Bronchial epithelial cell (primary cell): ENCODE results near the gene CXXC5. TPM values are rescaled to one million over a fixed set of nuclear protein-coding genes. Genes with fewer than 3 reads are reported as not detected.

Source experiments
- DNase-seq: peaks from one replicate; pipeline ENCODE4 v3.0.0-alpha.2; 2010; ENCODE audit warnings: low read depth
- FAIRE-seq: peaks from 2 replicates; lab custom pipeline; 2011; peaks lifted over from hg19 to GRCh38; lab: Jason Lieb, UNC
- H3K27me3 ChIP-seq: 2 replicates; pipeline ENCODE4 v1.5.1; 2011; ENCODE audit warnings: low read length; ENCODE audit not compliant: control insufficient read depth, insufficient read depth
- H3K36me3 ChIP-seq: 2 replicates; pipeline ENCODE4 v1.5.1; 2011; ENCODE audit warnings: low read length; ENCODE audit not compliant: control insufficient read depth, insufficient read depth
- H3K4me3 ChIP-seq: 2 replicates; pipeline ENCODE4 v1.5.1; 2011; ENCODE audit warnings: mild to moderate bottlenecking, low read depth, low read length, control low read depth
- total RNA-seq: library from RNA; depleted of rRNA; stranded (reverse); fragments of >200 nt; gene quantifications from 2 replicates; pipeline ENCODE4 v1.2.1, GENCODE V29; 2014
- TF ChIP-seq, protein P1 (sequence below): IDR thresholded peaks from 2 replicates; pipeline ENCODE4 v1.5.1; 2011; ENCODE audit warnings: mild to moderate bottlenecking, moderate library complexity, low read length, control low read depth, inconsistent platforms; ENCODE audit not compliant: insufficient read depth, severe bottlenecking

Gene CXXC5
- total RNA-seq, 1 donor from 2014 or later: 6.1 TPM

GRCh38 chr5:139634028-139634325 lies 14.2 kb upstream of the CXXC5 start:
- FAIRE-seq: no peak
- H3K27me3 ChIP-seq: no peaks in the 10 kb centered on the region
- TF ChIP-seq, protein P1, sequence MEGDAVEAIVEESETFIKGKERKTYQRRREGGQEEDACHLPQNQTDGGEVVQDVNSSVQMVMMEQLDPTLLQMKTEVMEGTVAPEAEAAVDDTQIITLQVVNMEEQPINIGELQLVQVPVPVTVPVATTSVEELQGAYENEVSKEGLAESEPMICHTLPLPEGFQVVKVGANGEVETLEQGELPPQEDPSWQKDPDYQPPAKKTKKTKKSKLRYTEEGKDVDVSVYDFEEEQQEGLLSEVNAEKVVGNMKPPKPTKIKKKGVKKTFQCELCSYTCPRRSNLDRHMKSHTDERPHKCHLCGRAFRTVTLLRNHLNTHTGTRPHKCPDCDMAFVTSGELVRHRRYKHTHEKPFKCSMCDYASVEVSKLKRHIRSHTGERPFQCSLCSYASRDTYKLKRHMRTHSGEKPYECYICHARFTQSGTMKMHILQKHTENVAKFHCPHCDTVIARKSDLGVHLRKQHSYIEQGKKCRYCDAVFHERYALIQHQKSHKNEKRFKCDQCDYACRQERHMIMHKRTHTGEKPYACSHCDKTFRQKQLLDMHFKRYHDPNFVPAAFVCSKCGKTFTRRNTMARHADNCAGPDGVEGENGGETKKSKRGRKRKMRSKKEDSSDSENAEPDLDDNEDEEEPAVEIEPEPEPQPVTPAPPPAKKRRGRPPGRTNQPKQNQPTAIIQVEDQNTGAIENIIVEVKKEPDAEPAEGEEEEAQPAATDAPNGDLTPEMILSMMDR: no peak
- DNase-seq: no peak
- H3K36me3 ChIP-seq: no peaks in the 10 kb centered on the region
- no peak overlapping the region for H3K4me3 ChIP-seq

- TF ChIP-seq, protein P1: no peak
- FAIRE-seq (no peak), DNase-seq (no peak)
- H3K36me3 ChIP-seq: no peaks in the 10 kb centered on the region
- no peak overlapping the region for H3K4me3 ChIP-seq
- H3K27me3 ChIP-seq: no peaks in the 10 kb centered on the region
Measured at GRCh38 chr5:139634541-139634940, 13.6 kb upstream of the CXXC5 start.

DNA sequence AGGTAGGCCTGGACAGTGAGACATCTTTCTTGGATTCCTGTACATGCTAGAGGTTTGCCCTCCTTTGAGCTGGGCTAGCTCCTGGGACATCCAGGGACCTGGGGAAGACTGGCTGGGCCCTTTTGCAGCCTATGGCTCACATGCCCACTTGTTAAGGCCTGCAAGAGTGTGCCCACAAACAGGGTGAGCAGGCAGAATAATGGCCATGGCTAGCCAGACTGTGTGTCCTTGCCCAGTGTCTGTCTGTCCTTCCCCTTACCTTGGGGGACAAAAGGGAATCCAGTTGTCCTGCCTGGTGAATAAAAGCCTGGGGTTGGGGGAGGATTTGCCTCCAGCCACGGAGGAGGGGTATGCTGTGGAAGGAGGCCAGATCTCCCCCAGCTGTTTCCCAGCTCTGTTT lies 13.0 kb upstream of the CXXC5 start:
- Histone ChIP-seq H3K27me3 (no peaks in the 10 kb centered on the region), H3K36me3 (no peaks in the 10 kb centered on the region), H3K4me3 (no peak overlapping the region)
- TF ChIP-seq, protein P1: no peak
- DNase-seq: no peak
- FAIRE-seq: no peak

DNA sequence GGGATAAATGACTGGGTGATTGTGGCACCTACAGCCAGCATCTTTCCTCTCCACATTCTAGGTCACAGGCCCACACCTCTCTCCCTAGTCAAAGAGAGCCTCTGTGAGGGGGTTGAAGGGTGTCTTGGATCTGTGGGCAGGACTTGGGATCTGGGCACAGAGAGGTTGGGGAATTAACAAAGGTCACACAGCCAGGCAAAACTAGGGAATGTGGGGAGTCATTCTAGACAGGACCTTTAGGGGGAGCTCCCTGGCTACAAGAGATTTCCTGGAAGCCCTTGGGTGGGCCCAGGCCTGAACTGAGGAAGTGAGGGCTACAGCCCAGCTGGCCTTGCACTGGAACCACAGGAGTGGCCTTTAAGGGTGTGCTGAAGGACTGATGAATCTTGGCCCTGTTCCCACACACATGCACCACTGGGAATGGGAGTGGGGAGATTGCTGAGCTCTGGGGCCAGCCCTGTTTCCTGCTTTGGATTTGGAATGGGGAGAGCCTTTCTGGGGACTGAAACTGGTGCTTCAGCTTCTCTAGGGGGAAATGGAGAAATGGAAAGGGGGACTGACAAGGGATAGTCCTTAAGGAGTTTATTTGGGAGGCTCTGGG lies 12.4 kb upstream of the CXXC5 start:
- peak; percentile 63 for DNase-seq
- FAIRE-seq: no peak
- Histone ChIP-seq H3K27me3 (no peaks in the 10 kb centered on the region), H3K4me3 (no peak overlapping the region), H3K36me3 (no peaks in the 10 kb centered on the region)
- TF ChIP-seq, protein P1: peak; percentile 62

- DNase-seq (peak; percentile 62), FAIRE-seq (no peak)
- no peaks in the 10 kb centered on the region for H3K36me3 ChIP-seq
- TF ChIP-seq, protein P1: no peak
- no peak overlapping the region for H3K4me3 ChIP-seq
- no peaks in the 10 kb centered on the region for H3K27me3 ChIP-seq
Measured at GRCh38 chr5:139636207-139636792, 11.8 kb upstream of the CXXC5 start.

DNA sequence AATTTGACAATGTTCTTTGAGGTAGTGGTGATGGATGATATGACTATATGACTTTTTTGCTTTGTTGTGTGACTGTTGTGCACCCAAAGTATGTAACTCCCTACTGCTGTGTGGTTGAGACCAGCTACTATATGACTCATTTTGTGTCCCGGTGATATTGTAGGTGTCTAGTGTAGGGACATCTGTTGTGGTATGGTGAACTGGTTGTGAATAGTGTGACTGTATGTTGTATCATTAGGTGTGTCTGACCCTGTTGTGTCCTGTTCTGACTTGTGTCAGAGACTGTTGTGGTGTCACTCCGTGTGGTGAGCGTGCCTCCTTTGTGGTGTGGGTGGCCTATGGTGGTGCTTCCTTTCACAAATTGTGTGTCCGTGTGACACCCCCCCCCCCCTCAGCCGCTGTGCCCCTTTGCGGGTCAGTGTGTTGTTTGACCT lies 11.2 kb upstream of the CXXC5 start:
- no peaks in the 10 kb centered on the region for H3K36me3 ChIP-seq
- no peak for FAIRE-seq
- peak overlapping the region; percentile 6 for H3K4me3 ChIP-seq
- TF ChIP-seq, protein P1: no peak
- peak; percentile 74 for DNase-seq
- no peaks in the 10 kb centered on the region for H3K27me3 ChIP-seq
